K562 (cell line): ENCODE data around the gene KRT26. TPM values are rescaled to one million over a fixed set of nuclear protein-coding genes. Genes with fewer than 3 reads are reported as not detected.

Experiments used
- ETV1 ChIP-seq: fragments of 450-650 bp; conservative IDR thresholded peaks from 2 replicates; pipeline ENCODE4 v1.6.1; 2016; ENCODE audit warnings: missing genetic modification characterization, control low read depth, low read depth, missing compliant biosample characterization
- GABPA ChIP-seq: fragments of 200-800 bp; sonication (Bioruptor generic); conservative IDR thresholded peaks from 2 replicates; pipeline ENCODE4 v1.6.1; 2016; ENCODE audit warnings: low read depth, missing genetic modification characterization, missing compliant biosample characterization
- HES1 ChIP-seq: fragments of 450-650 bp; IDR thresholded peaks from 2 replicates; pipeline ENCODE4 v1.6.1; 2016; ENCODE audit warnings: low read depth, mild to moderate bottlenecking, moderate library complexity
- KAT8 ChIP-seq: fragments of 450-650 bp; IDR thresholded peaks from 2 replicates; pipeline ENCODE4 v1.6.1; 2016; ENCODE audit warnings: low read depth, mild to moderate bottlenecking
- MAZ ChIP-seq, 2 experiments: fragments of 450-650 bp in 1 of 2; sonication (generic) in 1 of 2; formaldehyde crosslinking; IDR thresholded peaks in 1 of 2; conservative IDR thresholded peaks in 1 of 2; 2 replicates each; pipeline versions ENCODE4 v1.4.0 to v1.5.0; 2020; ENCODE audit warnings: mild to moderate bottlenecking in 1 of 2, missing genetic modification reagents in 1 of 2
- MLLT1 ChIP-seq, 2 experiments: fragments of 450-650 bp; IDR thresholded peaks; 2 replicates each; pipeline ENCODE4 v1.6.1; 2016
- POLR2AphosphoS5 ChIP-seq: IDR thresholded peaks from 2 replicates; pipeline ENCODE4 v1.6.1; 2011; ENCODE audit warnings: mild to moderate bottlenecking, low read depth, low read length, moderate library complexity; ENCODE audit not compliant: control insufficient read depth, insufficient read depth
- POLR2G ChIP-seq: fragments of 200-400 bp; formaldehyde crosslinking; IDR thresholded peaks from 2 replicates; pipeline ENCODE4 v1.6.1; 2017; ENCODE audit warnings: low read depth, mild to moderate bottlenecking, antibody characterized with exemption, low read length, moderate library complexity
- SOX6 ChIP-seq: fragments of 450-650 bp; IDR thresholded peaks from 2 replicates; pipeline ENCODE4 v1.6.1; 2014; ENCODE audit warnings: mild to moderate bottlenecking
- TBP ChIP-seq: optimal IDR thresholded peaks from 2 replicates; pipeline ENCODE3; 2011; ENCODE audit warnings: low read depth, low read length, improper control_type of control experiment
- XRCC3 ChIP-seq: fragments of 450-650 bp; IDR thresholded peaks from 2 replicates; pipeline ENCODE4 v1.6.1; 2017; ENCODE audit warnings: mild to moderate bottlenecking, moderate library complexity
- YY1 ChIP-seq, 3 experiments: IDR thresholded peaks; 2 replicates each; pipeline ENCODE4 v1.6.1; 2011; ENCODE audit warnings: low read length in 2 of 3, mild to moderate bottlenecking in 2 of 3, moderate library complexity in 2 of 3, borderline replicate concordance in 1 of 3, control low read depth in 1 of 3, low read depth in 1 of 3; ENCODE audit not compliant: insufficient read depth in 3 of 3, insufficient replicate concordance in 2 of 3, control insufficient read depth in 1 of 3, insufficient read length in 1 of 3; ENCODE audit errors: extremely low read depth in 1 of 3
- ZNF512 ChIP-seq: IDR thresholded peaks from 2 replicates; pipeline ENCODE4 v1.6.1; 2016; ENCODE audit warnings: missing genetic modification characterization, missing compliant biosample characterization
- ZNF583 ChIP-seq: fragments of 250-450 bp; sonication (Bioruptor Pico); IDR thresholded peaks from 2 replicates; pipeline ENCODE4 v1.4.0; 2020
- polyA plus RNA-seq, 8 experiments: library from polyadenylated mRNA; depleted of rRNA in 4 of 8; stranded (reverse) in 5 of 8; unstranded in 3 of 8; fragments of >200 nt; fragmentation: Nextera tagmentation in 2 of 8; fragmentation: Illumina TruSeq in 1 of 8; extraction: Ambion mirVana in 2 of 8; extraction: Trizol in 1 of 8; gene quantifications; 2 replicates each; pipeline versions ENCODE4 v1.2.1 to v1.2.3, GENCODE V29; 2011 to 2014; ENCODE audit warnings: inconsistent platforms in 1 of 8, missing spikeins in 1 of 8
- total RNA-seq, 7 experiments: library from RNA; depleted of rRNA in 6 of 7; stranded (reverse); fragments of >200 nt in 6 of 7; fragmentation: Illumina TruSeq in 2 of 7; extraction: Trizol in 2 of 7; gene quantifications; 2 replicates each; pipeline versions ENCODE4 v1.2.1 to v1.2.3, GENCODE V29; 2011 to 2021; ENCODE audit warnings: low replicate concordance in 1 of 7

The KRT26 gene
- total and polyA plus RNA-seq, 9 of the 15 experiments (the other 6 are each of a cell fraction or from before 2014, with no cell fraction given) = not detected

- TF ChIP-seq ZNF583 (CRISPR knock-in tag) (peak; percentile 31; the same call in 1 of the 2 replicates), POLR2AphosphoS5 (0 out of 2 replicates have a peak, but pooled peaks have one; percentile 53), XRCC3 (no peak), SOX6 (peak; percentile 8; the same call in 1 of the 2 replicates), ETV1 (tag) (peak; percentile 47), YY1 (IDR thresholded peaks at IDR 0.05; ENCODE audit: borderline replicate concordance in 1 of 3, control insufficient read depth in 1 of 3, extremely low read depth in 1 of 3, insufficient read depth in 3 of 3, insufficient read length in 1 of 3, insufficient replicate concordance in 2 of 3, low read depth in 1 of 3, low read length in 2 of 3) (peak in 2 of 3 experiments; percentile 26 to 28), POLR2G (peak; percentile 97), TBP (peak; percentile 70), ZNF512 (no peak), MAZ (CRISPR knock-in tag; conservative IDR thresholded peaks at IDR 0.05 in 1 of 2, IDR thresholded peaks at IDR 0.05 in 1 of 2) (peak in 1 of 2 experiments; percentile 32; a peak in 1 of 4 replicates), GABPA (tag) (peak; percentile 98), HES1 (peak; percentile 55; the same call in 1 of the 2 replicates), KAT8 (no peak), MLLT1 (IDR thresholded peaks at IDR 0.05) (peak; percentile 49 to 99; a peak in 3 of 4 replicates)
These were observed 46.9 kb upstream of the KRT26 start (continued) for GRCh38 chr17:40818733-40819527.
